HepG2 (cell line): ENCODE results near the gene CSNK1D. TPM values are rescaled to one million over a fixed set of nuclear protein-coding genes. Genes with fewer than 3 reads are reported as not detected.

Source experiments
- ARID3A ChIP-seq: IDR thresholded peaks from 2 replicates; pipeline ENCODE4 v1.6.1; 2012; ENCODE audit warnings: low read depth, low read length, improper control_type of control experiment
- ARID4A ChIP-seq: sonication (generic); formaldehyde crosslinking; IDR thresholded peaks from 2 replicates; pipeline ENCODE4 v1.5.0; 2020; ENCODE audit warnings: mild to moderate bottlenecking, missing genetic modification reagents, borderline replicate concordance
- ATF6 ChIP-seq: sonication (generic); formaldehyde crosslinking; conservative IDR thresholded peaks from 2 replicates; pipeline ENCODE4 v1.4.0; 2020; ENCODE audit warnings: missing genetic modification reagents
- BRF2 ChIP-seq: sonication (generic); formaldehyde crosslinking; IDR thresholded peaks from 2 replicates; pipeline ENCODE4 v1.8.1; 2022; ENCODE audit warnings: mild to moderate bottlenecking, missing genetic modification reagents
- CBX5 ChIP-seq: sonication (generic); formaldehyde crosslinking; IDR thresholded peaks from 2 replicates; pipeline ENCODE4 v1.4.0; 2020; ENCODE audit warnings: missing genetic modification reagents, borderline replicate concordance
- ELF3 ChIP-seq: IDR thresholded peaks from 2 replicates; pipeline ENCODE4 v1.6.1; 2016; ENCODE audit warnings: missing genetic modification reagents, missing compliant biosample characterization
- EZH2 ChIP-seq: conservative IDR thresholded peaks from 2 replicates; pipeline ENCODE4 v1.6.1; 2012; ENCODE audit warnings: mild to moderate bottlenecking, low read depth, low read length, moderate library complexity
- HNRNPLL ChIP-seq: fragments of 200-400 bp; formaldehyde crosslinking; IDR thresholded peaks from 2 replicates; pipeline ENCODE4 v1.6.1; 2017; ENCODE audit warnings: mild to moderate bottlenecking, low read depth, low read length; ENCODE audit not compliant: poor library complexity, severe bottlenecking
- KAT7 ChIP-seq: IDR thresholded peaks from 2 replicates; pipeline ENCODE4 v1.6.1; 2018; ENCODE audit warnings: borderline replicate concordance, missing compliant biosample characterization
- NFRKB ChIP-seq: fragments of 450-650 bp; IDR thresholded peaks from 2 replicates; pipeline ENCODE4 v1.6.1; 2017
- NR1H2 ChIP-seq: sonication (generic); formaldehyde crosslinking; IDR thresholded peaks from 2 replicates; pipeline ENCODE4 v1.8.1; 2022; ENCODE audit warnings: low read depth, missing genetic modification reagents, borderline replicate concordance
- PHF5A ChIP-seq: IDR thresholded peaks from one replicate; pipeline ENCODE4 v1.6.1; 2018; ENCODE audit warnings: low read depth, missing genetic modification reagents; ENCODE audit not compliant: unreplicated experiment
- SP5 ChIP-seq: IDR thresholded peaks from 2 replicates; pipeline ENCODE4 v1.6.1; 2016; ENCODE audit warnings: low read depth, borderline replicate concordance
- TRAFD1 ChIP-seq: sonication (generic); formaldehyde crosslinking; IDR thresholded peaks from 2 replicates; pipeline ENCODE4 v1.5.1; 2020; ENCODE audit warnings: missing genetic modification reagents, mild to moderate bottlenecking, borderline replicate concordance
- ZNF234 ChIP-seq: sonication (generic); formaldehyde crosslinking; conservative IDR thresholded peaks from 2 replicates; pipeline ENCODE4 v1.5.1; 2020; ENCODE audit warnings: mild to moderate bottlenecking, missing genetic modification reagents
- ZNF296 ChIP-seq: sonication (generic); formaldehyde crosslinking; conservative IDR thresholded peaks from 2 replicates; pipeline ENCODE4 v1.5.0; 2020; ENCODE audit warnings: mild to moderate bottlenecking, missing genetic modification reagents
- ZNF569 ChIP-seq: sonication (generic); formaldehyde crosslinking; IDR thresholded peaks from 2 replicates; pipeline ENCODE4 v1.5.0; 2020; ENCODE audit warnings: mild to moderate bottlenecking, missing genetic modification reagents, moderate library complexity, borderline replicate concordance
- polyA plus RNA-seq, 8 experiments: library from polyadenylated mRNA; depleted of rRNA in 3 of 8; stranded (reverse) in 7 of 8; unstranded in 1 of 8; fragments of >200 nt; fragmentation: Illumina TruSeq in 4 of 8; extraction: Trizol in 4 of 8; gene quantifications; 2 replicates each; pipeline versions ENCODE4 v1.2.1 to v1.2.3, GENCODE V29; 2011 to 2016; ENCODE audit warnings: low read depth in 4 of 8, missing spikeins in 1 of 8, mixed read lengths in 1 of 8; ENCODE audit not compliant: insufficient read depth in 1 of 8
- total RNA-seq, 5 experiments: library from RNA; depleted of rRNA; stranded (reverse); fragments of >200 nt; fragmentation: Illumina TruSeq; extraction: Trizol; gene quantifications; 2 replicates each; pipeline ENCODE4 v1.2.3, GENCODE V29; 2016; ENCODE audit warnings: low read depth in 1 of 5

The CSNK1D gene
- total and polyA plus RNA-seq, 2 of the 13 experiments (the other 11 are each of a cell fraction or from before 2014, with no cell fraction given) = 31.5 to 128 TPM

GRCh38 chr17:82231562-82232321 is 41.8 kb downstream of the CSNK1D start (continued):
- TF ChIP-seq ARID4A = peak; percentile 94
- peak; percentile 99 for TF ChIP-seq ELF3
- no peak for TF ChIP-seq NFRKB
- peak; percentile 27; the same call in 1 of the 2 replicates for TF ChIP-seq ATF6
- no peak for TF ChIP-seq ARID3A
- peak; percentile 42; the same call in 1 of the 2 replicates for TF ChIP-seq CBX5 (CRISPR knock-in tag)
- no peak for TF ChIP-seq ZNF569 (CRISPR knock-in tag)
- TF ChIP-seq SP5 (CRISPR knock-in tag) = peak; percentile 98
- TF ChIP-seq ZNF234 (CRISPR knock-in tag) = peak; percentile 96; the same call in 1 of the 2 replicates
- TF ChIP-seq ZNF296 = peak; percentile 91
- TF ChIP-seq HNRNPLL = peak; percentile 73
- peak; percentile 88; the same call in 1 of the 2 replicates for TF ChIP-seq BRF2
- TF ChIP-seq TRAFD1 = no peak; the same call in 1 of the 2 replicates
- TF ChIP-seq KAT7 (CRISPR knock-in tag) = 0 out of 2 replicates have a peak, but pooled peaks have one; percentile 29
- TF ChIP-seq EZH2 = no peak
- TF ChIP-seq PHF5A = no peak
- peak; percentile 57; the same call in 1 of the 2 replicates for TF ChIP-seq NR1H2 (CRISPR knock-in tag)
